GM21528 (cell line): ENCODE data around the gene ABHD18.
"Not testable (repeated sequence)": the region's sequence is repeated elsewhere in the genome, so short reads cannot be mapped to it uniquely, and the experiment has no call there.

Experiments used
- ATAC-seq: cut with Tn5 transposase; IDR thresholded peaks from one replicate; pipeline ENCODE4 v1.9.1; 2021; ENCODE audit warnings: mild to moderate bottlenecking, moderate library complexity; ENCODE audit not compliant: unreplicated experiment, low FRiP score

Gene ABHD18

GRCh38 chr4:128061566-128062536 lies 96.6 kb downstream of the ABHD18 start:
- ATAC-seq: peak; percentile 47

GRCh38 chr4:128066453-128066820 lies 101.2 kb downstream of the ABHD18 start:
- not testable (repeated sequence) for ATAC-seq

GRCh38 chr4:128068918-128069317 lies 103.7 kb downstream of the ABHD18 start:
- no peak for ATAC-seq

- no peak for ATAC-seq
Observed at GRCh38 chr4:128076464-128076863, 111.3 kb downstream of the ABHD18 start.
